Spleen (tissue), 11 donors: ENCODE measurements around the gene MFSD12. TPM values are rescaled to one million over a fixed set of nuclear protein-coding genes. Genes with fewer than 3 reads are reported as not detected.

Experiments
- DNase-seq: peaks from one replicate; pipeline ENCODE4 v3.0.0-alpha.2; 2020
- H3K27ac ChIP-seq, 8 donors: fragments of 200-600 bp; sonication (generic) in 7 of 8; 1 replicate in 4 of 8; 2 replicates in 4 of 8; pipeline versions ENCODE4 v1.5.0 to v1.8.0; 2016 to 2021; ENCODE audit warnings: inconsistent platforms in 4 of 8, mild to moderate bottlenecking in 4 of 8, moderate library complexity in 1 of 8
- H3K27me3 ChIP-seq, 7 donors: fragments of 200-600 bp; sonication (generic) in 6 of 7; replicated peaks in 1 of 7; 1 replicate in 4 of 7; 2 replicates in 3 of 7; pipeline versions ENCODE4 v1.5.0 to v1.8.0; 2016 to 2021; ENCODE audit warnings: inconsistent platforms in 3 of 7, mild to moderate bottlenecking in 1 of 7
- H3K36me3 ChIP-seq, 6 donors: fragments of 200-600 bp; sonication (generic) in 5 of 6; 1 replicate in 4 of 6; 2 replicates in 2 of 6; pipeline versions ENCODE4 v1.5.0 to v1.8.0; 2016 to 2021; ENCODE audit warnings: inconsistent platforms in 2 of 6
- H3K4me1 ChIP-seq, 6 donors: fragments of 200-600 bp; sonication (generic) in 5 of 6; 1 replicate in 3 of 6; 2 replicates in 3 of 6; pipeline versions ENCODE4 v1.5.0 to v1.8.0; 2016 to 2021; ENCODE audit warnings: inconsistent platforms in 3 of 6
- H3K4me3 ChIP-seq, 8 donors: fragments of 200-600 bp; sonication (generic) in 7 of 8; 1 replicate in 4 of 8; 2 replicates in 4 of 8; pipeline versions ENCODE4 v1.5.0 to v1.8.0; 2016 to 2021; ENCODE audit warnings: inconsistent platforms in 4 of 8, mild to moderate bottlenecking in 4 of 8, moderate library complexity in 2 of 8
- H3K9me3 ChIP-seq, 8 donors: fragments of 200-600 bp; sonication (generic) in 7 of 8; 1 replicate in 4 of 8; 2 replicates in 4 of 8; pipeline versions ENCODE4 v1.5.0 to v1.8.0; 2016 to 2021; ENCODE audit warnings: inconsistent platforms in 4 of 8
- CTCF ChIP-seq, 11 experiments: fragments of 200-600 bp in 7 of 11; fragments of 450-650 bp in 4 of 11; sonication (generic) in 4 of 11; IDR thresholded peaks in 8 of 11; conservative IDR thresholded peaks in 3 of 11; 1 replicate in 7 of 11; 2 replicates in 4 of 11; pipeline versions ENCODE4 v1.4.0 to v1.8.0; 2016 to 2021; ENCODE audit warnings: antibody characterized with exemption in 11 of 11, inconsistent platforms in 4 of 11, mild to moderate bottlenecking in 1 of 11
- POLR2A ChIP-seq, 3 donors: fragments of 450-650 bp; IDR thresholded peaks; one replicate each; pipeline ENCODE4 v1.5.1; 2017; ENCODE audit warnings: antibody characterized with exemption in 3 of 3, mild to moderate bottlenecking in 1 of 3
- POLR2AphosphoS5 ChIP-seq, 3 donors: sonication (generic); formaldehyde crosslinking; IDR thresholded peaks; one replicate each; pipeline ENCODE4 v1.5.1; 2017; ENCODE audit warnings: antibody characterized with exemption in 3 of 3
- WGBS, 5 donors: extraction: QIAGEN DNeasy Blood & Tissue Kit in 3 of 5; methylation state at CpG; one replicate each; pipeline versions ENCODE4 v1.1.5 to v1.1.7; 2013 to 2018; 5-methylcytosine and 5-hydroxymethylcytosine counted together
- intact Hi-C: fragments of 100-400 bp; cut with DNase I; formaldehyde crosslinking; loops from one replicate; pipeline ENCODE4 v1.15.0; 2023; ENCODE audit warnings: low total_unique reads
- polyA plus RNA-seq, 3 donors: library from polyadenylated mRNA; stranded (reverse); fragments of 200-250 nt; gene quantifications; one replicate each; pipeline ENCODE4 v1.2.1, GENCODE V29; 2013
- total RNA-seq, 7 donors: library from RNA; depleted of rRNA in 3 of 7; stranded (reverse); fragments of >200 nt in 3 of 7; fragmentation: NEBNext Ultra II Directional in 4 of 7; extraction: Animal tissue kit (Norgen Biotek cat#: 25700) in 4 of 7; gene quantifications; one replicate each; pipeline versions ENCODE4 v1.1.0 to v1.2.1, GENCODE V29; 2016 to 2021
- donor health status: healthy with polysubstance abuse.
- donor health status: DM: no; HTN: no; CAD: no; lungs with moderate emphysema.
- donor health status: DM: no; HTN: no; CAD: no.
- donor health status: Bipolar disorder and iron deficiency.
- donor health status: healthy.
- donor health status: DM: no; HTN: no; CAD: no.
- donor health status: DM: yes; HTN: yes; CAD: no.

Gene MFSD12
- total and polyA plus RNA-seq, 10 donors: 31.0 to 131 (median 85.1) TPM

- no peak for DNase-seq
- no peaks in the 10 kb centered on the region for H3K27me3 ChIP-seq
- intact Hi-C loops: no loop called here
- no peak overlapping the region for H3K27ac ChIP-seq
- TF ChIP-seq POLR2AphosphoS5 (IDR thresholded peaks at IDR 0.05) (no peak), CTCF (IDR thresholded peaks at IDR 0.05 in 8 of 11, conservative IDR thresholded peaks at IDR 0.05 in 3 of 11) (no peak), POLR2A (IDR thresholded peaks at IDR 0.05) (no peak)
- H3K36me3 ChIP-seq: peaks cover 0 to 45% (median 4%) of the 10 kb centered on the region in 6 donors
- no peak overlapping the region for H3K4me3 ChIP-seq
- H3K9me3 ChIP-seq: no peaks in the 10 kb centered on the region
- peaks cover 0 to 30% (median 19%) of the 10 kb centered on the region in 6 donors for H3K4me1 ChIP-seq
- WGBS, 5 donors: 80 to 92% (median 86%) methylated on average over 11 to 17 of the region's 17 CpGs
These were observed 21.0 kb upstream of the MFSD12 start for GRCh38 chr19:3578390-3578789.

GRCh38 chr19:3577723-3578344 lies 20.4 kb upstream of the MFSD12 start:
- TF ChIP-seq POLR2AphosphoS5 (IDR thresholded peaks at IDR 0.05) (no peak), CTCF (IDR thresholded peaks at IDR 0.05 in 8 of 11, conservative IDR thresholded peaks at IDR 0.05 in 3 of 11) (no peak), POLR2A (IDR thresholded peaks at IDR 0.05) (no peak)
- H3K27ac ChIP-seq: no peak overlapping the region
- no peaks in the 10 kb centered on the region for H3K9me3 ChIP-seq
- no peaks in the 10 kb centered on the region for H3K27me3 ChIP-seq
- peaks cover 0 to 33% (median 23%) of the 10 kb centered on the region in 6 donors for H3K4me1 ChIP-seq
- WGBS, 5 donors: 89 to 94% (median 91%) methylated on average over 45 to 60 of the region's 60 CpGs
- H3K36me3 ChIP-seq: peaks cover 0 to 45% (median 4%) of the 10 kb centered on the region in 6 donors
- DNase-seq: no peak
- no peak overlapping the region for H3K4me3 ChIP-seq
- intact Hi-C loops: no loop called here

- Histone ChIP-seq H3K9me3 (no peaks in the 10 kb centered on the region), H3K27ac (peak overlapping the region in 2 of 8 donors; percentile 27 to 42), H3K4me1 (peaks cover 0 to 39% (median 28%) of the 10 kb centered on the region in 6 donors), H3K4me3 (peak overlapping the region in 6 of 8 donors; percentile 10 to 60 (median 34)), H3K27me3 (no peaks in the 10 kb centered on the region), H3K36me3 (peaks cover 0 to 45% (median 4%) of the 10 kb centered on the region in 6 donors)
- intact Hi-C loops: no loop called here
- 46 to 81% (median 70%) methylated on average over 42 to 78 of the region's 78 CpGs for WGBS, 5 donors
- no peak for DNase-seq
- no peak for TF ChIP-seq CTCF (IDR thresholded peaks at IDR 0.05 in 8 of 11, conservative IDR thresholded peaks at IDR 0.05 in 3 of 11)
- TF ChIP-seq POLR2AphosphoS5 (IDR thresholded peaks at IDR 0.05): peak in 2 of 3 donors; percentile 48 to 57
- TF ChIP-seq POLR2A (IDR thresholded peaks at IDR 0.05): no peak
These were observed 19.5 kb upstream of the MFSD12 start for GRCh38 chr19:3576696-3577443.
